Activated CD8-positive, alpha-beta memory T cell treated with anti-CD3 and anti-CD28 coated beads, Interleukin-2, amount 10 ng/mL, durations not matched to agents 7 days and 5 days (primary cell): Measurements from ENCODE around the gene NFKBIA. TPM values are rescaled to one million over a fixed set of nuclear protein-coding genes. Genes with fewer than 3 reads are reported as not detected.
"Not testable (repeated sequence)": the region's sequence is repeated elsewhere in the genome, so short reads cannot be mapped to it uniquely, and the experiment has no call there.

ENCODE experiments used
- ATAC-seq: fragments of 150-1000 bp; cut with Tn5 transposase; one replicate; pipeline ENCODE4 v1.10.0; 2021; ENCODE audit warnings: moderate library complexity
- CTCF ChIA-PET: fragments of 350-600 bp; sonication (Branson Sonifier 250); formaldehyde crosslinking; loops from one replicate; lab custom pipeline; 2021; ENCODE audit warnings: antibody characterized with exemption; lab: Charles Lee
- DNase-seq: peaks from one replicate; pipeline ENCODE4 v3.0.0-alpha.2; 2020
- H3K27ac Mint-ChIP-seq: one replicate; pipeline ENCODE4 v1.8.0; 2021; ENCODE audit warnings: mild to moderate bottlenecking, mixed read lengths
- H3K27me3 Mint-ChIP-seq: one replicate; pipeline ENCODE4 v1.8.0; 2021; ENCODE audit warnings: mixed read lengths
- H3K36me3 Mint-ChIP-seq: one replicate; pipeline ENCODE4 v1.8.0; 2021; ENCODE audit warnings: mild to moderate bottlenecking, mixed read lengths
- H3K4me1 Mint-ChIP-seq: one replicate; pipeline ENCODE4 v1.8.0; 2021; ENCODE audit warnings: mixed read lengths
- H3K4me3 Mint-ChIP-seq: one replicate; pipeline ENCODE4 v1.8.0; 2021; ENCODE audit warnings: mild to moderate bottlenecking, moderate library complexity, mixed read lengths
- H3K9me3 Mint-ChIP-seq: one replicate; pipeline ENCODE4 v1.8.0; 2022; ENCODE audit warnings: low read depth, mixed read lengths
- total RNA-seq, 2 experiments: library from RNA; stranded (reverse); gene quantifications; one replicate each; pipeline ENCODE4 v1.2.3, GENCODE V29; 2021

The NFKBIA gene
- total RNA-seq, 2 experiments from 2014 or later, result 82.9 to 245 TPM

- DNase-seq, result no peak
- Mint-ChIP-seq H3K4me1 (peaks cover 54% of the 10 kb centered on the region), H3K27ac (peak overlapping the region; percentile 95), H3K27me3 (no peaks in the 10 kb centered on the region), H3K4me3 (peak overlapping the region; percentile 84), H3K9me3 (no peaks in the 10 kb centered on the region), H3K36me3 (peaks cover 31% of the 10 kb centered on the region)
- no peak for ATAC-seq
- CTCF ChIA-PET, result interaction anchor here (0.7 to 6.5 kb wide), 26 partner anchors 9 to 423 kb away, joined by 3 to 80 read pairs (median 5); partner anchors contain the start of genes FAM177A1, PSMA6 and SRP54
These were observed 901 bp upstream of the NFKBIA start for GRCh38 chr14:35405304-35405996.

- Mint-ChIP-seq H3K27me3 (no peaks in the 10 kb centered on the region), H3K4me1 (peaks cover 58% of the 10 kb centered on the region), H3K27ac (peak overlapping the region; percentile 95), H3K9me3 (no peaks in the 10 kb centered on the region), H3K36me3 (peaks cover 39% of the 10 kb centered on the region), H3K4me3 (peak overlapping the region; percentile 94)
- CTCF ChIA-PET, result interaction anchor here (0.6 to 6.5 kb wide), 33 partner anchors 9 to 573 kb away, joined by 3 to 80 read pairs (median 5); partner anchors contain the start of genes FAM177A1, PPP2R3C, PRORP and PSMA6
- peak; percentile 55 for ATAC-seq
- DNase-seq, result peak; percentile 93
These were observed 723 bp downstream of the NFKBIA start for GRCh38 chr14:35403603-35404448.

- peak; percentile 1 for ATAC-seq
These were observed 1.4 kb downstream of the NFKBIA start for GRCh38 chr14:35403114-35403602.

GRCh38 chr14:35402323-35403113, 2.0 kb downstream of the NFKBIA start:
- peak; percentile 64 for DNase-seq
- H3K27me3 Mint-ChIP-seq, result no peaks in the 10 kb centered on the region
- CTCF ChIA-PET, result interaction anchor here (0.6 to 6.5 kb wide), 18 partner anchors 9 to 280 kb away, joined by 3 to 80 read pairs (median 14); partner anchors contain the start of genes PPP2R3C, PRORP and PSMA6
- peaks cover 39% of the 10 kb centered on the region for H3K36me3 Mint-ChIP-seq
- peak overlapping the region; percentile 94 for H3K4me3 Mint-ChIP-seq
- H3K9me3 Mint-ChIP-seq, result no peaks in the 10 kb centered on the region
- H3K27ac Mint-ChIP-seq, result peak overlapping the region; percentile 89
- ATAC-seq, result no peak
- H3K4me1 Mint-ChIP-seq, result peaks cover 66% of the 10 kb centered on the region

More at GRCh38 chr14:35403114-35403602, 1.4 kb downstream of the NFKBIA start:
- Mint-ChIP-seq H3K36me3 (peaks cover 39% of the 10 kb centered on the region), H3K4me3 (peak overlapping the region; percentile 94), H3K27ac (peak overlapping the region; percentile 89), H3K27me3 (no peaks in the 10 kb centered on the region), H3K9me3 (no peaks in the 10 kb centered on the region), H3K4me1 (peaks cover 61% of the 10 kb centered on the region)
- CTCF ChIA-PET, result interaction anchor here (0.9 to 6.5 kb wide), 26 partner anchors 9 to 357 kb away, joined by 3 to 80 read pairs (median 6); partner anchors contain the start of genes FAM177A1, PPP2R3C, PRORP and PSMA6
- peak; percentile 59 for DNase-seq

- CTCF ChIA-PET, result interaction anchor here (0.6 to 6.5 kb wide), 13 partner anchors 10 to 285 kb away, joined by 3 to 80 read pairs (median 25); partner anchors contain the start of gene PSMA6
These were observed 2.9 kb downstream of the NFKBIA start for GRCh38 chr14:35401422-35402265.

GRCh38 chr14:35400648-35401421, 3.7 kb downstream of the NFKBIA start:
- H3K27ac Mint-ChIP-seq, result peak overlapping the region; percentile 68
- no peaks in the 10 kb centered on the region for H3K27me3 Mint-ChIP-seq
- no peaks in the 10 kb centered on the region for H3K9me3 Mint-ChIP-seq
- peak overlapping the region; percentile 94 for H3K4me3 Mint-ChIP-seq
- no peak for ATAC-seq
- peaks cover 39% of the 10 kb centered on the region for H3K36me3 Mint-ChIP-seq
- DNase-seq, result peak; percentile 52
- CTCF ChIA-PET, result interaction anchor here (2.0 to 6.5 kb wide), 5 partner anchors 21 to 170 kb away, joined by 6 to 80 read pairs (median 25); no protein-coding TSS in a partner anchor
- peaks cover 56% of the 10 kb centered on the region for H3K4me1 Mint-ChIP-seq

More at GRCh38 chr14:35401422-35402265, 2.9 kb downstream of the NFKBIA start:
- DNase-seq, result no peak
- Mint-ChIP-seq H3K27me3 (no peaks in the 10 kb centered on the region), H3K27ac (peak overlapping the region; percentile 89), H3K4me1 (peaks cover 62% of the 10 kb centered on the region), H3K36me3 (peaks cover 39% of the 10 kb centered on the region), H3K4me3 (peak overlapping the region; percentile 94), H3K9me3 (no peaks in the 10 kb centered on the region)
- no peak for ATAC-seq

GRCh38 chr14:35399083-35399937, 5.2 kb downstream of the NFKBIA start:
- no peak for ATAC-seq

GRCh38 chr14:35398071-35398584, 6.4 kb downstream of the NFKBIA start:
- Mint-ChIP-seq H3K27me3 (no peaks in the 10 kb centered on the region), H3K4me3 (no peak overlapping the region), H3K4me1 (peaks cover 56% of the 10 kb centered on the region), H3K36me3 (peaks cover 33% of the 10 kb centered on the region), H3K9me3 (no peaks in the 10 kb centered on the region), H3K27ac (no peak overlapping the region)
- ATAC-seq (no peak), DNase-seq (no peak)
- CTCF ChIA-PET, result interaction anchor here (2.6 kb wide), 1 partner anchor 169 kb away, joined by 12 read pairs; no protein-coding TSS in a partner anchor

More at GRCh38 chr14:35399083-35399937, 5.2 kb downstream of the NFKBIA start:
- H3K9me3 Mint-ChIP-seq, result no peaks in the 10 kb centered on the region
- H3K27ac Mint-ChIP-seq, result no peak overlapping the region
- H3K4me3 Mint-ChIP-seq, result no peak overlapping the region
- H3K36me3 Mint-ChIP-seq, result peaks cover 39% of the 10 kb centered on the region
- DNase-seq, result no peak
- CTCF ChIA-PET, result interaction anchor here (1.0 to 2.6 kb wide), 3 partner anchors 9 to 170 kb away, joined by 3 to 12 read pairs (median 3); no protein-coding TSS in a partner anchor
- H3K27me3 Mint-ChIP-seq, result no peaks in the 10 kb centered on the region
- peaks cover 56% of the 10 kb centered on the region for H3K4me1 Mint-ChIP-seq

- Mint-ChIP-seq H3K4me1 (peaks cover 44% of the 10 kb centered on the region), H3K36me3 (peaks cover 18% of the 10 kb centered on the region)
- CTCF ChIA-PET, H3K27me3 Mint-ChIP-seq, H3K27ac Mint-ChIP-seq, H3K4me3 Mint-ChIP-seq, DNase-seq, H3K9me3 Mint-ChIP-seq, ATAC-seq: not testable (repeated sequence)
These were observed 7.9 kb downstream of the NFKBIA start for GRCh38 chr14:35396610-35397009.

GRCh38 chr14:35395283-35395682, 9.3 kb downstream of the NFKBIA start:
- Mint-ChIP-seq H3K27me3 (no peaks in the 10 kb centered on the region), H3K4me3 (no peak overlapping the region), H3K36me3 (peaks cover 8% of the 10 kb centered on the region), H3K4me1 (peaks cover 42% of the 10 kb centered on the region), H3K27ac (no peak overlapping the region), H3K9me3 (no peaks in the 10 kb centered on the region)
- ATAC-seq (no peak), DNase-seq (no peak)
- CTCF ChIA-PET, result interaction anchor here (1.0 kb wide), 1 partner anchor 11 kb away, joined by 3 read pairs; no protein-coding TSS in a partner anchor
